GM10847 (cell line): ENCODE measurements around the gene MCTP2.

Experiments used
- POLR2A ChIP-seq: IDR thresholded peaks from 2 replicates; pipeline ENCODE4 v1.6.1; 2011; ENCODE audit not compliant: insufficient read length; ENCODE audit errors: extremely low read depth

MCTP2 gene

GRCh38 chr15:94336817-94337467 is 105.6 kb downstream of the MCTP2 start:
- TF ChIP-seq POLR2A = no peak

GRCh38 chr15:94338243-94338846 is 107.0 kb downstream of the MCTP2 start:
- no peak for TF ChIP-seq POLR2A

- TF ChIP-seq POLR2A = no peak
These were observed 114.9 kb downstream of the MCTP2 start for GRCh38 chr15:94346282-94346681.

- no peak for TF ChIP-seq POLR2A
These were observed 116.7 kb downstream of the MCTP2 start for GRCh38 chr15:94348084-94348483.

- TF ChIP-seq POLR2A = no peak
These were observed 119.7 kb downstream of the MCTP2 start for GRCh38 chr15:94351031-94351535.

GRCh38 chr15:94352636-94353487 is 121.5 kb downstream of the MCTP2 start:
- TF ChIP-seq POLR2A = no peak

GRCh38 chr15:94353488-94353820 is 122.1 kb downstream of the MCTP2 start:
- TF ChIP-seq POLR2A = no peak

GRCh38 chr15:94354655-94355054 is 123.3 kb downstream of the MCTP2 start:
- TF ChIP-seq POLR2A = no peak

- TF ChIP-seq POLR2A = no peak
These were observed 128.4 kb downstream of the MCTP2 start for GRCh38 chr15:94359716-94360115.

- TF ChIP-seq POLR2A = no peak
These were observed 128.9 kb downstream of the MCTP2 start for GRCh38 chr15:94360251-94360685.

- no peak for TF ChIP-seq POLR2A
These were observed 131.2 kb downstream of the MCTP2 start for GRCh38 chr15:94362385-94363092.

- no peak for TF ChIP-seq POLR2A
These were observed 132.0 kb downstream of the MCTP2 start for GRCh38 chr15:94363382-94363781.

- TF ChIP-seq POLR2A = no peak
These were observed 135.4 kb downstream of the MCTP2 start for GRCh38 chr15:94366781-94367180.

- no peak for TF ChIP-seq POLR2A
These were observed 136.6 kb downstream of the MCTP2 start for GRCh38 chr15:94367726-94368535.
